ENCODE data around the gene JPH3. TPM values are rescaled to one million over a fixed set of nuclear protein-coding genes. Genes with fewer than 3 reads are reported as not detected.

JPH3 gene
- polyA plus RNA-seq, 1 donor from 2014 or later, result 22.2 TPM

DNA sequence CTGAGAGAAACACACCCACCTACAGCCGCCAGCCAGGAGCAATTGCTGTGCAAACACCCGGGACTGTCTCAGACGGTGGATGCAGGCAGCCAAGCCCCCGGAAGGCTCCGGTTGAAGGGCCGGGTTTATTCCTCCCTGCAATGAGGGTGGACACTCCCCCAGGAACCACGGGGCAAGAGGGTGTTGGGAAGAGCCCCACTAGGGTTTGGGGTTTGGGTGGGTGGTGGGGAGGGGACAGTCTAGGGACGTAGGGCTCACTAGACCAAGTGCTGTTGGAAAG lies 19.2 kb downstream of the JPH3 start:
- no peak for TF ChIP-seq POLR2AphosphoS5 (IDR thresholded peaks at IDR 0.05)
- no peak for TF ChIP-seq TAF1 (IDR thresholded peaks at IDR 0.05; ENCODE audit: low read depth)
- TF ChIP-seq RAD21 (conservative IDR thresholded peaks at IDR 0.05), result no peak
- TF ChIP-seq EZH2 (IDR thresholded peaks at IDR 0.05; ENCODE audit: borderline replicate concordance, insufficient read depth, low read length, poor library complexity, severe bottlenecking), result no peak
- no peak for TF ChIP-seq SMC3 (conservative IDR thresholded peaks at IDR 0.05; ENCODE audit: poor library complexity)
- TF ChIP-seq, protein P1, sequence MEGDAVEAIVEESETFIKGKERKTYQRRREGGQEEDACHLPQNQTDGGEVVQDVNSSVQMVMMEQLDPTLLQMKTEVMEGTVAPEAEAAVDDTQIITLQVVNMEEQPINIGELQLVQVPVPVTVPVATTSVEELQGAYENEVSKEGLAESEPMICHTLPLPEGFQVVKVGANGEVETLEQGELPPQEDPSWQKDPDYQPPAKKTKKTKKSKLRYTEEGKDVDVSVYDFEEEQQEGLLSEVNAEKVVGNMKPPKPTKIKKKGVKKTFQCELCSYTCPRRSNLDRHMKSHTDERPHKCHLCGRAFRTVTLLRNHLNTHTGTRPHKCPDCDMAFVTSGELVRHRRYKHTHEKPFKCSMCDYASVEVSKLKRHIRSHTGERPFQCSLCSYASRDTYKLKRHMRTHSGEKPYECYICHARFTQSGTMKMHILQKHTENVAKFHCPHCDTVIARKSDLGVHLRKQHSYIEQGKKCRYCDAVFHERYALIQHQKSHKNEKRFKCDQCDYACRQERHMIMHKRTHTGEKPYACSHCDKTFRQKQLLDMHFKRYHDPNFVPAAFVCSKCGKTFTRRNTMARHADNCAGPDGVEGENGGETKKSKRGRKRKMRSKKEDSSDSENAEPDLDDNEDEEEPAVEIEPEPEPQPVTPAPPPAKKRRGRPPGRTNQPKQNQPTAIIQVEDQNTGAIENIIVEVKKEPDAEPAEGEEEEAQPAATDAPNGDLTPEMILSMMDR (IDR thresholded peaks at IDR 0.05; ENCODE audit: poor library complexity, severe bottlenecking), result no peak
- TF ChIP-seq EP300 (conservative IDR thresholded peaks at IDR 0.05; ENCODE audit: poor library complexity, severe bottlenecking), result no peak
- Histone ChIP-seq H3K79me2 (replicated peaks; ENCODE audit: insufficient read depth, low read length) (no peaks in the 10 kb centered on the region), H4K20me1 (ENCODE audit: insufficient read depth) (no peaks in the 10 kb centered on the region), H3K4me2 (ENCODE audit: low read length) (no peak overlapping the region), H3F3A (ENCODE audit: insufficient read depth, low read length, poor library complexity, severe bottlenecking) (no peaks in the 10 kb centered on the region), H2AFZ (ENCODE audit: low read depth, low read length) (no peak overlapping the region), H3K36me3 (ENCODE audit: insufficient read depth, low read length) (no peaks in the 10 kb centered on the region), H3K9me2 (ENCODE audit: insufficient read depth, low read length) (no peaks in the 10 kb centered on the region), H3K27me3 (ENCODE audit: insufficient read depth, low read depth, low read length) (no peaks in the 10 kb centered on the region), H3K4me3 (ENCODE audit: low read length) (no peak overlapping the region), H3K27ac (ENCODE audit: low read length) (no peak overlapping the region), H3K9me3 (ENCODE audit: low read length) (no peaks in the 10 kb centered on the region), H3K9ac (ENCODE audit: low read length) (no peak overlapping the region)

DNA sequence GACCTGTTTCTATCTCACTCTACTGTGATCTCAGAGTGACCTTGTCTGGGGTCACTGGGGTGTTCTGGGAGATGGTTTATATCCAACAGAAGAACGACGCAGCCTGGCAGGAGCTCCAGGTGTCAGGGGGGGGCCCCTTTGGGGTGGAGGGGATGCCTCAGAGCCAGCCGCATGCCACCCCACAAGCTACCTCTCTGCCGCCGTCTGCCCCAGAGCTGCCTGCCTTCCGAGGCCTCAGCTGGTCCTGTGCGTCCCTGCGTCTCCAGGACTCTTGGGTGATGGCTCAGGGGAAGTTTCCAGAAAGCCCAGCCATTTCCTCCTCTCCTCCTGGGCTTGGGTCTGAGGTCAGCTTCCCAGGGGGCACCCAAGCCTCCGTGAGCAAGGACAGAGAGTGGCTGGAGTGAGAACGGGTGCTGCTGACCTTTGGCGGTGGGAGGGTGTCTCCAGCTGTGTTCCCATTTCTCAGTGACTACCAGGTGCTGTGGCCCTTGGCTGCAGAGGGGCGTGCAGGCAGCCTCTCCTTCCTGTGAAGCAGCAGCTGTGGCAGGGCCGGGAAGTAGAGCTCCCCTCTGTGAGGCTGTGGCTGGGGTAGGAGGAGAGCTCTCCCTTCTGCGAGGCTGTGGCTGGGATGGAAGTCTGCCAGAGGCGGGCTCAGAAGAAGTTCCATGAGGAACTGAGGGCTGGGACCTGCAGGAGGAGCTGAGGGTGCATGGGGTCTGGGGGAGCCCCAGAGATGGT lies 19.8 kb downstream of the JPH3 start:
- no peaks in the 10 kb centered on the region for H3K36me3 ChIP-seq (ENCODE audit: insufficient read depth, low read length)
- TF ChIP-seq EZH2 (IDR thresholded peaks at IDR 0.05; ENCODE audit: borderline replicate concordance, insufficient read depth, low read length, poor library complexity, severe bottlenecking), result no peak
- no peak for TF ChIP-seq SMC3 (conservative IDR thresholded peaks at IDR 0.05; ENCODE audit: poor library complexity)
- TF ChIP-seq, protein P2, sequence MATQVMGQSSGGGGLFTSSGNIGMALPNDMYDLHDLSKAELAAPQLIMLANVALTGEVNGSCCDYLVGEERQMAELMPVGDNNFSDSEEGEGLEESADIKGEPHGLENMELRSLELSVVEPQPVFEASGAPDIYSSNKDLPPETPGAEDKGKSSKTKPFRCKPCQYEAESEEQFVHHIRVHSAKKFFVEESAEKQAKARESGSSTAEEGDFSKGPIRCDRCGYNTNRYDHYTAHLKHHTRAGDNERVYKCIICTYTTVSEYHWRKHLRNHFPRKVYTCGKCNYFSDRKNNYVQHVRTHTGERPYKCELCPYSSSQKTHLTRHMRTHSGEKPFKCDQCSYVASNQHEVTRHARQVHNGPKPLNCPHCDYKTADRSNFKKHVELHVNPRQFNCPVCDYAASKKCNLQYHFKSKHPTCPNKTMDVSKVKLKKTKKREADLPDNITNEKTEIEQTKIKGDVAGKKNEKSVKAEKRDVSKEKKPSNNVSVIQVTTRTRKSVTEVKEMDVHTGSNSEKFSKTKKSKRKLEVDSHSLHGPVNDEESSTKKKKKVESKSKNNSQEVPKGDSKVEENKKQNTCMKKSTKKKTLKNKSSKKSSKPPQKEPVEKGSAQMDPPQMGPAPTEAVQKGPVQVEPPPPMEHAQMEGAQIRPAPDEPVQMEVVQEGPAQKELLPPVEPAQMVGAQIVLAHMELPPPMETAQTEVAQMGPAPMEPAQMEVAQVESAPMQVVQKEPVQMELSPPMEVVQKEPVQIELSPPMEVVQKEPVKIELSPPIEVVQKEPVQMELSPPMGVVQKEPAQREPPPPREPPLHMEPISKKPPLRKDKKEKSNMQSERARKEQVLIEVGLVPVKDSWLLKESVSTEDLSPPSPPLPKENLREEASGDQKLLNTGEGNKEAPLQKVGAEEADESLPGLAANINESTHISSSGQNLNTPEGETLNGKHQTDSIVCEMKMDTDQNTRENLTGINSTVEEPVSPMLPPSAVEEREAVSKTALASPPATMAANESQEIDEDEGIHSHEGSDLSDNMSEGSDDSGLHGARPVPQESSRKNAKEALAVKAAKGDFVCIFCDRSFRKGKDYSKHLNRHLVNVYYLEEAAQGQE (IDR thresholded peaks at IDR 0.05; ENCODE audit: borderline replicate concordance), result no peak
- TF ChIP-seq, protein P1 (IDR thresholded peaks at IDR 0.05; ENCODE audit: poor library complexity, severe bottlenecking), result no peak
- no peak for TF ChIP-seq MXI1 (conservative IDR thresholded peaks at IDR 0.05; ENCODE audit: poor library complexity, severe bottlenecking)
- no peak for TF ChIP-seq TAF1 (IDR thresholded peaks at IDR 0.05; ENCODE audit: low read depth)
- TF ChIP-seq RAD21 (conservative IDR thresholded peaks at IDR 0.05), result no peak
- no peak for TF ChIP-seq EP300 (conservative IDR thresholded peaks at IDR 0.05; ENCODE audit: poor library complexity, severe bottlenecking)
- no peak for TF ChIP-seq POLR2AphosphoS5 (IDR thresholded peaks at IDR 0.05)
- H2AFZ ChIP-seq (ENCODE audit: low read depth, low read length), result no peak overlapping the region
- H3K27ac ChIP-seq (ENCODE audit: low read length), result no peak overlapping the region
- no peaks in the 10 kb centered on the region for H3K9me3 ChIP-seq (ENCODE audit: low read length)
- no peak overlapping the region for H3K9ac ChIP-seq (ENCODE audit: low read length)
- H3K79me2 ChIP-seq (replicated peaks; ENCODE audit: insufficient read depth, low read length), result no peaks in the 10 kb centered on the region
- H3K4me3 ChIP-seq (ENCODE audit: low read length), result no peak overlapping the region
- H3K27me3 ChIP-seq (ENCODE audit: insufficient read depth, low read depth, low read length), result no peaks in the 10 kb centered on the region
- no peak overlapping the region for H3K4me2 ChIP-seq (ENCODE audit: low read length)
- H4K20me1 ChIP-seq (ENCODE audit: insufficient read depth), result no peaks in the 10 kb centered on the region
- H3K9me2 ChIP-seq (ENCODE audit: insufficient read depth, low read length), result no peaks in the 10 kb centered on the region
- H3F3A ChIP-seq (ENCODE audit: insufficient read depth, low read length, poor library complexity, severe bottlenecking), result no peaks in the 10 kb centered on the region
